ENCODE results near the gene RBMS3.

DNA sequence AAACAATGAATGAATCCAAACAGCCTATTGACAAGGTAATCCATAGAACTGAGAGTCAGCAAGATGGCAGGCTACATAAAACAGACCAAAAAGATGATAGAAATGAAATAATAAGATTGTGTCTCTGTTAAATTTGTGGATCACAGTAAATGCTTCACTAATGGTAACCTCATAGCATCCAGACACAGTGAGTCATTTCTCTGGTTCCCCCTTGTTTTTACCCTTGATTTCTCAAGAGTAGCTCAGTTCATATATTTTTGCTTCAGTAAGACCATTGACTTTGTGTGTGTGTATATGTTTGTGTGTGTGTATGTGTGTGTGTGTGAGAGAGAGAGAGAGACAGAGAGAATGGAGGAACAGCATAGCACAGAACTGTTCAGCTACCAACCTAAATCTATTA is 546.9 kb downstream of the RBMS3 start:
- TF ChIP-seq, protein P1, sequence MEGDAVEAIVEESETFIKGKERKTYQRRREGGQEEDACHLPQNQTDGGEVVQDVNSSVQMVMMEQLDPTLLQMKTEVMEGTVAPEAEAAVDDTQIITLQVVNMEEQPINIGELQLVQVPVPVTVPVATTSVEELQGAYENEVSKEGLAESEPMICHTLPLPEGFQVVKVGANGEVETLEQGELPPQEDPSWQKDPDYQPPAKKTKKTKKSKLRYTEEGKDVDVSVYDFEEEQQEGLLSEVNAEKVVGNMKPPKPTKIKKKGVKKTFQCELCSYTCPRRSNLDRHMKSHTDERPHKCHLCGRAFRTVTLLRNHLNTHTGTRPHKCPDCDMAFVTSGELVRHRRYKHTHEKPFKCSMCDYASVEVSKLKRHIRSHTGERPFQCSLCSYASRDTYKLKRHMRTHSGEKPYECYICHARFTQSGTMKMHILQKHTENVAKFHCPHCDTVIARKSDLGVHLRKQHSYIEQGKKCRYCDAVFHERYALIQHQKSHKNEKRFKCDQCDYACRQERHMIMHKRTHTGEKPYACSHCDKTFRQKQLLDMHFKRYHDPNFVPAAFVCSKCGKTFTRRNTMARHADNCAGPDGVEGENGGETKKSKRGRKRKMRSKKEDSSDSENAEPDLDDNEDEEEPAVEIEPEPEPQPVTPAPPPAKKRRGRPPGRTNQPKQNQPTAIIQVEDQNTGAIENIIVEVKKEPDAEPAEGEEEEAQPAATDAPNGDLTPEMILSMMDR (IDR thresholded peaks at IDR 0.05) = no peak
- TF ChIP-seq POLR2AphosphoS5 (IDR thresholded peaks at IDR 0.05) = no peak
- no peak for TF ChIP-seq POLR2A (IDR thresholded peaks at IDR 0.05)
